ENCODE measurements around the gene FAM162A.
A peak's percentile ranks its signal among the peaks of the same experiment; 100 is the strongest.

Gene FAM162A

GRCh38 chr3:122415762-122416654, 32.0 kb downstream of the FAM162A start, which contains the start of gene WDR5B:
TSS of gene WDR5B (minus strand) at chr3:122416062. CDS start at chr3:122415528, 534 bp downstream.
- TF ChIP-seq CTCF (IDR thresholded peaks at IDR 0.05; ENCODE audit: insufficient read depth, low read depth, low read length, missing control alignments): no peak
- peak; percentile 98 for DNase-seq (ENCODE audit: low read depth)
- peak within 1 kb of the TSS; percentile 86 for H3K4me3 ChIP-seq (ENCODE audit: low read length)

GRCh38 chr3:122416966-122417365, 33.0 kb downstream of the FAM162A start:
- peak overlapping the region; percentile 86 for H3K4me3 ChIP-seq (ENCODE audit: low read length)
- peak; percentile 31 for DNase-seq (ENCODE audit: low read depth)
- TF ChIP-seq CTCF (IDR thresholded peaks at IDR 0.05; ENCODE audit: insufficient read depth, low read depth, low read length, missing control alignments): no peak

- no peak overlapping the region for H3K4me3 ChIP-seq (ENCODE audit: low read length)
- peak; percentile 49 for DNase-seq (ENCODE audit: low read depth)
- TF ChIP-seq CTCF (IDR thresholded peaks at IDR 0.05; ENCODE audit: insufficient read depth, low read depth, low read length, missing control alignments): no peak
These were observed 37.1 kb downstream of the FAM162A start for GRCh38 chr3:122421101-122421500.

- TF ChIP-seq CTCF (IDR thresholded peaks at IDR 0.05; ENCODE audit: insufficient read depth, low read depth, low read length, missing control alignments): no peak
- H3K4me3 ChIP-seq (ENCODE audit: low read length): no peak overlapping the region
- no peak for DNase-seq (ENCODE audit: low read depth)
These were observed 37.9 kb downstream of the FAM162A start for GRCh38 chr3:122421836-122422235.

GRCh38 chr3:122427857-122428471, 44.0 kb downstream of the FAM162A start:
- DNase-seq (ENCODE audit: low read depth): peak; percentile 64
- TF ChIP-seq CTCF (IDR thresholded peaks at IDR 0.05; ENCODE audit: insufficient read depth, low read depth, low read length, missing control alignments): no peak
- no peak overlapping the region for H3K4me3 ChIP-seq (ENCODE audit: low read length)

- TF ChIP-seq CTCF (IDR thresholded peaks at IDR 0.05; ENCODE audit: insufficient read depth, low read depth, low read length, missing control alignments): no peak
- no peak for DNase-seq (ENCODE audit: low read depth)
- no peak overlapping the region for H3K4me3 ChIP-seq (ENCODE audit: low read length)
These were observed 46.4 kb downstream of the FAM162A start for GRCh38 chr3:122430371-122430770.
